GM12878 (cell line): ENCODE results near the gene LYPLA2. TPM values are rescaled to one million over a fixed set of nuclear protein-coding genes. Genes with fewer than 3 reads are reported as not detected.
"Not testable (repeated sequence)": the region's sequence is repeated elsewhere in the genome, so short reads cannot be mapped to it uniquely, and the experiment has no call there.

Experiments
- ATAC-seq: fragments of 200-7000 bp; cut with Tn5 transposase; 3 replicates; pipeline ENCODE4 v1.9.1; 2020; ENCODE audit warnings: mild to moderate bottlenecking, moderate library complexity
- BruUV-seq: library from RNA; stranded (reverse); fragments of 400-500 nt; replicated peaks from 2 replicates; lab custom pipeline; 2021; lab: Mats Ljungman, UMichigan
- CTCF ChIA-PET: fragments of 300-600 bp; sonication (Branson Sonifier 250); formaldehyde crosslinking; extraction: SDS; loops from one replicate; lab custom pipeline; 2021; ENCODE audit warnings: inconsistent platforms; lab: Yijun Ruan, JAX
- POLR2A ChIA-PET: fragments of 350-600 bp; formaldehyde crosslinking; extraction: SDS; loops from one replicate; lab custom pipeline; 2021; ENCODE audit warnings: inconsistent platforms; lab: Charles Lee
- RAD21 ChIA-PET: fragments of 300-600 bp; sonication (Branson Sonifier 250); formaldehyde crosslinking; loops from one replicate; lab custom pipeline; 2023; ENCODE audit warnings: antibody characterized with exemption; ENCODE audit not compliant: unreplicated experiment; lab: Charles Lee
- SMC1A ChIA-PET: fragments of 300-600 bp; sonication (Branson Sonifier 250); formaldehyde crosslinking; loops from one replicate; lab custom pipeline; 2023; ENCODE audit not compliant: unreplicated experiment, uncharacterized antibody; lab: Charles Lee
- DNase-seq: peaks from one replicate; pipeline ENCODE4 v3.0.0-alpha.2; 2011; ENCODE audit warnings: low read depth, low spot score
- FAIRE-seq: peaks from 3 replicates; lab custom pipeline; 2011; peaks lifted over from hg19 to GRCh38; lab: Jason Lieb, UNC
- H2AFZ ChIP-seq: 2 replicates; pipeline ENCODE4 v1.6.0; 2011; ENCODE audit warnings: low read depth, low read length, control low read depth; ENCODE audit not compliant: control insufficient read depth
- H3K27ac ChIP-seq: 2 replicates; pipeline ENCODE4 v1.5.1; 2011; ENCODE audit warnings: control low read depth; ENCODE audit not compliant: control insufficient read depth, insufficient read depth
- H3K27me3 ChIP-seq, 2 experiments: replicated peaks in 1 of 2; 2 replicates each; pipeline versions ENCODE4 v1.6.0 to v1.6.1; 2011; ENCODE audit warnings: low read length in 1 of 2; ENCODE audit not compliant: control insufficient read depth in 2 of 2, insufficient read depth in 2 of 2
- H3K36me3 ChIP-seq, 2 experiments: 2 replicates each; pipeline ENCODE4 v1.5.1; 2011; ENCODE audit warnings: low read length in 1 of 2; ENCODE audit not compliant: control insufficient read depth in 2 of 2, insufficient read depth in 2 of 2
- H3K4me1 ChIP-seq: 2 replicates; pipeline ENCODE4 v1.6.1; 2011; ENCODE audit warnings: mild to moderate bottlenecking, low read length, moderate library complexity, mixed read lengths; ENCODE audit not compliant: control insufficient read depth, insufficient read depth
- H3K4me2 ChIP-seq: 2 replicates; pipeline ENCODE4 v1.6.0; 2011; ENCODE audit warnings: control low read depth; ENCODE audit not compliant: control insufficient read depth, insufficient read depth
- H3K4me3 ChIP-seq: fragments of 200-600 bp; sonication (generic); 2 replicates; pipeline ENCODE4 v1.5.1; 2016
- H3K79me2 ChIP-seq: 2 replicates; pipeline ENCODE4 v1.6.0; 2011; ENCODE audit warnings: low read length; ENCODE audit not compliant: control insufficient read depth, insufficient read depth
- H3K9ac ChIP-seq: 2 replicates; pipeline ENCODE4 v1.8.0; 2011; ENCODE audit warnings: low read length, control low read depth, mixed read lengths; ENCODE audit not compliant: control insufficient read depth, insufficient read depth
- H3K9me3 ChIP-seq: replicated peaks from 3 replicates; pipeline ENCODE4 v1.5.1; 2011; ENCODE audit warnings: mild to moderate bottlenecking, low read length; ENCODE audit not compliant: control insufficient read depth, insufficient read depth
- H4K20me1 ChIP-seq: 2 replicates; pipeline ENCODE4 v1.6.0; 2011; ENCODE audit not compliant: control insufficient read depth, insufficient read depth
- PRDM15 ChIP-seq: fragments of 450-650 bp; formaldehyde crosslinking; IDR thresholded peaks from 2 replicates; pipeline ENCODE4 v1.4.0; 2020; ENCODE audit warnings: mild to moderate bottlenecking, moderate library complexity
- SMC3 ChIP-seq: IDR thresholded peaks from 2 replicates; pipeline ENCODE4 v1.6.1; 2011; ENCODE audit warnings: low read length, improper control_type of control experiment, borderline replicate concordance
- ZZZ3 ChIP-seq: IDR thresholded peaks from 2 replicates; pipeline ENCODE4 v1.6.1; 2011; ENCODE audit warnings: low read depth; ENCODE audit not compliant: control insufficient read depth, insufficient read length
- WGBS: methylation state at CpG from one replicate; pipeline ENCODE4 v1.1.6; 2016; ENCODE audit warnings: low lambda C conversion rate; ENCODE audit not compliant: insufficient replicate concordance, insufficient coverage; ENCODE audit errors: missing lambda C conversion rate; 5-methylcytosine and 5-hydroxymethylcytosine counted together
- in situ Hi-C: fragments of 300-500 bp; cut with MboI; formaldehyde crosslinking; loops from 9 replicates; pipeline ENCODE4 v1.14.3; 2018; ENCODE audit warnings: mixed read lengths
- intact Hi-C: fragments of 100-400 bp; cut with micrococcal nuclease; formaldehyde crosslinking; loops from one replicate; pipeline ENCODE4 v1.14.2; 2022; ENCODE audit not compliant: unreplicated experiment
- polyA plus RNA-seq, 11 experiments: library from polyadenylated mRNA; depleted of rRNA in 4 of 11; unstranded in 6 of 11; stranded (reverse) in 5 of 11; fragments of >200 nt; fragmentation: Nextera tagmentation in 4 of 11; fragmentation: Illumina TruSeq in 1 of 11; extraction: Ambion mirVana in 4 of 11; extraction: Trizol in 1 of 11; gene quantifications; 1 replicate in 1 of 11; 2 replicates in 10 of 11; pipeline versions ENCODE4 v1.2.1 to v1.2.3, GENCODE V29; 2011 to 2016; ENCODE audit warnings: inconsistent platforms in 2 of 11, missing spikeins in 2 of 11, low read depth in 1 of 11
- total RNA-seq, 4 experiments: library from RNA; depleted of rRNA in 3 of 4; stranded (reverse); fragments of >200 nt in 3 of 4; fragmentation: Illumina TruSeq in 1 of 4; extraction: Trizol in 1 of 4; gene quantifications; 2 replicates each; pipeline versions ENCODE4 v1.2.1 to v1.2.3, GENCODE V29; 2013 to 2021

The LYPLA2 gene
- total and polyA plus RNA-seq, 10 of the 15 experiments (the other 5 are each of a cell fraction or from before 2014, with no cell fraction given): 2.7 to 129 (median 62.3) TPM

GRCh38 chr1:23827717-23828116 lies 36.8 kb downstream of the LYPLA2 start (continued):
- TF ChIP-seq PRDM15 (no peak), ZZZ3 (no peak), SMC3 (no peak)
- TF ChIP-seq, all 136 proteins: peak for 0

GRCh38 chr1:23834156-23834555 lies 43.2 kb downstream of the LYPLA2 start:
- in situ Hi-C loops, H3K9me3 ChIP-seq, H3K4me2 ChIP-seq, FAIRE-seq, ATAC-seq, H3K4me1 ChIP-seq, H4K20me1 ChIP-seq, H3K9ac ChIP-seq, H3K27me3 ChIP-seq, H3K4me3 ChIP-seq, H3K36me3 ChIP-seq, H3K79me2 ChIP-seq, H3K27ac ChIP-seq, BruUV-seq, intact Hi-C loops, DNase-seq: not testable (repeated sequence)
- ChIA-PET CTCF (interaction anchor here (1.4 to 1.7 kb wide), 2 partner anchors 24 to 83 kb away, joined by 4 to 8 read pairs; no protein-coding TSS in a partner anchor), SMC1A (interaction anchor here (1.0 to 1.2 kb wide), 4 partner anchors 8 to 82 kb away, joined by 3 read pairs; partner anchors contain the start of gene HMGCL), RAD21 (interaction anchor here (0.8 to 1.5 kb wide), 2 partner anchors 23 to 82 kb away, joined by 3 to 5 read pairs; no protein-coding TSS in a partner anchor), POLR2A (interaction anchor here (1.0 to 1.4 kb wide), 2 partner anchors 9 to 21 kb away, joined by 3 to 5 read pairs; partner anchors contain the start of gene HMGCL)
- H2AFZ ChIP-seq: peak overlapping the region; percentile 28; the same call in 1 of the 2 replicates
- 46% methylated on average over 6 of the region's 6 CpGs for WGBS
